ENCODE data around the gene BMPR1B.
"Not testable (repeated sequence)": the region's sequence is repeated elsewhere in the genome, so short reads cannot be mapped to it uniquely, and the experiment has no call there.

BMPR1B gene

GRCh38 chr4:95049551-95050233 is 291.9 kb downstream of the BMPR1B start:
- no peak for DNase-seq

- no peak for DNase-seq
Measured at GRCh38 chr4:95050980-95051701, 293.4 kb downstream of the BMPR1B start.

- DNase-seq = no peak
Measured at GRCh38 chr4:95051702-95052020, 293.9 kb downstream of the BMPR1B start.

- DNase-seq = no peak
Measured at GRCh38 chr4:95058991-95059390, 301.2 kb downstream of the BMPR1B start.

GRCh38 chr4:95059663-95060062 is 301.9 kb downstream of the BMPR1B start:
- DNase-seq = no peak

- no peak for DNase-seq
Measured at GRCh38 chr4:95061220-95061619, 303.5 kb downstream of the BMPR1B start.

- not testable (repeated sequence) for DNase-seq
Measured at GRCh38 chr4:95061801-95062200, 304.0 kb downstream of the BMPR1B start.

GRCh38 chr4:95066050-95066449 is 308.3 kb downstream of the BMPR1B start:
- DNase-seq = no peak

GRCh38 chr4:95068401-95068800 is 310.6 kb downstream of the BMPR1B start:
- no peak for DNase-seq

GRCh38 chr4:95068818-95069478 is 311.2 kb downstream of the BMPR1B start:
- no peak for DNase-seq

- DNase-seq = no peak
Measured at GRCh38 chr4:95071851-95072250, 314.1 kb downstream of the BMPR1B start.

GRCh38 chr4:95073646-95074045 is 315.9 kb downstream of the BMPR1B start:
- no peak for DNase-seq

GRCh38 chr4:95077864-95078263 is 320.1 kb downstream of the BMPR1B start:
- DNase-seq = no peak

GRCh38 chr4:95080969-95081368 is 323.2 kb downstream of the BMPR1B start:
- no peak for DNase-seq

- no peak for DNase-seq
Measured at GRCh38 chr4:95084584-95084983, 326.8 kb downstream of the BMPR1B start.

GRCh38 chr4:95085124-95085833 is 327.5 kb downstream of the BMPR1B start:
- no peak for DNase-seq

- no peak for DNase-seq
Measured at GRCh38 chr4:95086551-95086950, 328.8 kb downstream of the BMPR1B start.

GRCh38 chr4:95087657-95088455 is 330.1 kb downstream of the BMPR1B start:
- peak; percentile 1 for DNase-seq

- DNase-seq = no peak
Measured at GRCh38 chr4:95091272-95091671, 333.5 kb downstream of the BMPR1B start.

- DNase-seq = peak; percentile 26
Measured at GRCh38 chr4:95092766-95093165, 335.0 kb downstream of the BMPR1B start.

- DNase-seq = no peak
Measured at GRCh38 chr4:95093460-95093859, 335.7 kb downstream of the BMPR1B start.

Data from NCI-H2227 treated with DMSO at 0.1 percent for 48 hours (cell line).